Measurements from ENCODE around the gene PERM1. TPM values are rescaled to one million over a fixed set of nuclear protein-coding genes. Genes with fewer than 3 reads are reported as not detected.
"Not testable (repeated sequence)": the region's sequence is repeated elsewhere in the genome, so short reads cannot be mapped to it uniquely, and the experiment has no call there.

PERM1 gene
- not detected for polyA plus RNA-seq (2013, experiment 1 of 2)
- polyA plus RNA-seq (2013, experiment 2 of 2), result not detected

- Histone ChIP-seq H2BK120ac (ENCODE audit: low read depth, low read length) (no peak within 1 kb of the TSS), H3K27me3 (ENCODE audit: insufficient read depth, low read length, poor library complexity) (peaks cover 2% of the 10 kb centered on the region), H3K27ac (ENCODE audit: low read depth, low read length) (no peak within 1 kb of the TSS), H4K5ac (ENCODE audit: low read length) (no peak within 1 kb of the TSS), H3K9ac (ENCODE audit: low read length) (no peak within 1 kb of the TSS), H2AK5ac (ENCODE audit: low read length) (no peak within 1 kb of the TSS), H3K18ac (ENCODE audit: low read length) (no peak within 1 kb of the TSS), H3K4me1 (ENCODE audit: control insufficient read depth, low read depth, low read length) (no peaks in the 10 kb centered on the region), H3K23ac (ENCODE audit: low read length) (no peak within 1 kb of the TSS), H3K79me1 (ENCODE audit: low read length) (no peaks in the 10 kb centered on the region), H3K4me2 (ENCODE audit: low read length) (no peak within 1 kb of the TSS), H3K4me3 (ENCODE audit: low read length) (no peak within 1 kb of the TSS), H2BK15ac (replicated peaks; ENCODE audit: low read depth) (no peak within 1 kb of the TSS), H3K79me2 (ENCODE audit: control insufficient read depth, insufficient read depth, low read length) (no peaks in the 10 kb centered on the region), H3K36me3 (ENCODE audit: control insufficient read depth, insufficient read depth, low read length) (no peaks in the 10 kb centered on the region), H3K4ac (ENCODE audit: low read depth, low read length) (no peak within 1 kb of the TSS), H4K8ac (ENCODE audit: low read depth, low read length) (no peak within 1 kb of the TSS), H3K56ac (ENCODE audit: low read length) (no peak within 1 kb of the TSS), H2BK5ac (ENCODE audit: low read length) (no peak within 1 kb of the TSS)
- DNase-seq, result no peak
- no CpG with 5 or more reads among the region's 28 CpGs for WGBS (ENCODE audit: extremely low coverage, insufficient coverage, low lambda C conversion rate)
Measured at GRCh38 chr1:981955-982558, at the start of gene PERM1. Gene PERM1 (minus strand): TSS chr1:982093. CDS start chr1:981029, 1,064 bp downstream.

- H3K4ac ChIP-seq (ENCODE audit: low read depth, low read length); H3K4me2 ChIP-seq (ENCODE audit: low read length); H4K8ac ChIP-seq (ENCODE audit: low read depth, low read length); H3K4me1 ChIP-seq (ENCODE audit: control insufficient read depth, low read depth, low read length); H3K27me3 ChIP-seq (ENCODE audit: insufficient read depth, low read length, poor library complexity); H4K5ac ChIP-seq (ENCODE audit: low read length); H3K56ac ChIP-seq (ENCODE audit: low read length); H3K4me3 ChIP-seq (ENCODE audit: low read length); H3K23ac ChIP-seq (ENCODE audit: low read length); H3K27ac ChIP-seq (ENCODE audit: low read depth, low read length); H3K9ac ChIP-seq (ENCODE audit: low read length); H2AK5ac ChIP-seq (ENCODE audit: low read length); H3K36me3 ChIP-seq (ENCODE audit: control insufficient read depth, insufficient read depth, low read length); H2BK15ac ChIP-seq (replicated peaks; ENCODE audit: low read depth); DNase-seq; H3K79me1 ChIP-seq (ENCODE audit: low read length); H3K18ac ChIP-seq (ENCODE audit: low read length); H2BK120ac ChIP-seq (ENCODE audit: low read depth, low read length); H2BK5ac ChIP-seq (ENCODE audit: low read length); H3K79me2 ChIP-seq (ENCODE audit: control insufficient read depth, insufficient read depth, low read length): not testable (repeated sequence)
- WGBS (ENCODE audit: extremely low coverage, insufficient coverage, low lambda C conversion rate), result no CpG with 5 or more reads among the region's 7 CpGs
Measured at GRCh38 chr1:1030867-1031658, 49.2 kb upstream of the PERM1 start.

GRCh38 chr1:1027791-1028190 is 45.9 kb upstream of the PERM1 start:
- Histone ChIP-seq H3K18ac (ENCODE audit: low read length) (no peak overlapping the region), H3K27ac (ENCODE audit: low read depth, low read length) (no peak overlapping the region), H3K56ac (ENCODE audit: low read length) (no peak overlapping the region), H3K27me3 (ENCODE audit: insufficient read depth, low read length, poor library complexity) (no peaks in the 10 kb centered on the region), H3K79me2 (ENCODE audit: control insufficient read depth, insufficient read depth, low read length) (no peaks in the 10 kb centered on the region), H2BK5ac (ENCODE audit: low read length) (no peak overlapping the region), H4K8ac (ENCODE audit: low read depth, low read length) (no peak overlapping the region), H3K4me2 (ENCODE audit: low read length) (no peak overlapping the region), H3K36me3 (ENCODE audit: control insufficient read depth, insufficient read depth, low read length) (no peaks in the 10 kb centered on the region), H2AK5ac (ENCODE audit: low read length) (no peak overlapping the region), H2BK120ac (ENCODE audit: low read depth, low read length) (no peak overlapping the region), H2BK15ac (replicated peaks; ENCODE audit: low read depth) (no peak overlapping the region), H3K4me3 (ENCODE audit: low read length) (no peak overlapping the region), H3K23ac (ENCODE audit: low read length) (no peak overlapping the region), H3K4ac (ENCODE audit: low read depth, low read length) (no peak overlapping the region), H3K4me1 (ENCODE audit: control insufficient read depth, low read depth, low read length) (peaks cover 8% of the 10 kb centered on the region), H3K9ac (ENCODE audit: low read length) (no peak overlapping the region), H3K79me1 (ENCODE audit: low read length) (no peaks in the 10 kb centered on the region), H4K5ac (ENCODE audit: low read length) (no peak overlapping the region)
- no peak for DNase-seq
- WGBS (ENCODE audit: extremely low coverage, insufficient coverage, low lambda C conversion rate), result no CpG with 5 or more reads among the region's 17 CpGs

- Histone ChIP-seq H3K36me3 (ENCODE audit: control insufficient read depth, insufficient read depth, low read length) (no peaks in the 10 kb centered on the region), H3K23ac (ENCODE audit: low read length) (no peak overlapping the region), H3K4me2 (ENCODE audit: low read length) (no peak overlapping the region), H2BK5ac (ENCODE audit: low read length) (no peak overlapping the region), H3K4ac (ENCODE audit: low read depth, low read length) (no peak overlapping the region), H4K8ac (ENCODE audit: low read depth, low read length) (no peak overlapping the region), H3K4me3 (ENCODE audit: low read length) (no peak overlapping the region), H3K4me1 (ENCODE audit: control insufficient read depth, low read depth, low read length) (peaks cover 8% of the 10 kb centered on the region), H3K9ac (ENCODE audit: low read length) (no peak overlapping the region), H2AK5ac (ENCODE audit: low read length) (no peak overlapping the region), H3K56ac (ENCODE audit: low read length) (no peak overlapping the region), H3K27me3 (ENCODE audit: insufficient read depth, low read length, poor library complexity) (no peaks in the 10 kb centered on the region), H3K27ac (ENCODE audit: low read depth, low read length) (no peak overlapping the region), H3K79me2 (ENCODE audit: control insufficient read depth, insufficient read depth, low read length) (no peaks in the 10 kb centered on the region), H4K5ac (ENCODE audit: low read length) (no peak overlapping the region), H3K79me1 (ENCODE audit: low read length) (peaks cover 3% of the 10 kb centered on the region), H3K18ac (ENCODE audit: low read length) (no peak overlapping the region), H2BK15ac (replicated peaks; ENCODE audit: low read depth) (no peak overlapping the region), H2BK120ac (ENCODE audit: low read depth, low read length) (no peak overlapping the region)
- no CpG with 5 or more reads among the region's 21 CpGs for WGBS (ENCODE audit: extremely low coverage, insufficient coverage, low lambda C conversion rate)
- no peak for DNase-seq
Measured at GRCh38 chr1:1026599-1027413, 44.9 kb upstream of the PERM1 start.

GRCh38 chr1:1025730-1026129 is 43.8 kb upstream of the PERM1 start:
- Histone ChIP-seq H3K9ac (ENCODE audit: low read length) (no peak overlapping the region), H3K36me3 (ENCODE audit: control insufficient read depth, insufficient read depth, low read length) (no peaks in the 10 kb centered on the region), H3K4me1 (ENCODE audit: control insufficient read depth, low read depth, low read length) (peaks cover 8% of the 10 kb centered on the region), H4K5ac (ENCODE audit: low read length) (no peak overlapping the region), H2BK120ac (ENCODE audit: low read depth, low read length) (no peak overlapping the region), H2BK5ac (ENCODE audit: low read length) (no peak overlapping the region), H3K79me1 (ENCODE audit: low read length) (peaks cover 4% of the 10 kb centered on the region), H3K4ac (ENCODE audit: low read depth, low read length) (no peak overlapping the region), H3K27ac (ENCODE audit: low read depth, low read length) (no peak overlapping the region), H2BK15ac (replicated peaks; ENCODE audit: low read depth) (no peak overlapping the region), H3K4me3 (ENCODE audit: low read length) (no peak overlapping the region), H2AK5ac (ENCODE audit: low read length) (no peak overlapping the region), H3K4me2 (ENCODE audit: low read length) (no peak overlapping the region), H3K23ac (ENCODE audit: low read length) (no peak overlapping the region), H4K8ac (ENCODE audit: low read depth, low read length) (no peak overlapping the region), H3K27me3 (ENCODE audit: insufficient read depth, low read length, poor library complexity) (no peaks in the 10 kb centered on the region), H3K56ac (ENCODE audit: low read length) (no peak overlapping the region), H3K79me2 (ENCODE audit: control insufficient read depth, insufficient read depth, low read length) (no peaks in the 10 kb centered on the region), H3K18ac (ENCODE audit: low read length) (peak overlapping the region; percentile 42)
- DNase-seq, result no peak
- WGBS (ENCODE audit: extremely low coverage, insufficient coverage, low lambda C conversion rate), result no CpG with 5 or more reads among the region's 10 CpGs

Measured in mesendoderm (in vitro differentiated cells).